Stimulated activated effector memory CD8-positive, alpha-beta T cell treated with anti-CD3 and anti-CD28 coated beads, Interleukin-12 subunit alpha, Interleukin-12 subunit beta, amount 100 ng/mL, for 72 hours (primary cell): Measurements from ENCODE around the gene CCP110.

Experiments used
- ATAC-seq: fragments of 150-1000 bp; cut with Tn5 transposase; 2 replicates; pipeline ENCODE4 v1.10.0; 2021
- DNase-seq, 2 donors: peaks; one replicate each; pipeline ENCODE4 v3.0.0; 2021 to 2022; ENCODE audit warnings: low spot score in 2 of 2
- H3K27ac Mint-ChIP-seq: one replicate; pipeline ENCODE4 v1.8.0; 2022; ENCODE audit warnings: mild to moderate bottlenecking, mixed read lengths
- H3K36me3 Mint-ChIP-seq: one replicate; pipeline ENCODE4 v1.8.0; 2022; ENCODE audit warnings: mild to moderate bottlenecking, mixed read lengths
- H3K4me1 Mint-ChIP-seq: one replicate; pipeline ENCODE4 v1.8.0; 2022; ENCODE audit warnings: mixed read lengths
- H3K4me3 Mint-ChIP-seq: one replicate; pipeline ENCODE4 v1.8.0; 2022; ENCODE audit warnings: mild to moderate bottlenecking, mixed read lengths
- H3K9me3 Mint-ChIP-seq: one replicate; pipeline ENCODE4 v1.8.0; 2022; ENCODE audit warnings: mixed read lengths

CCP110 gene

GRCh38 chr16:19555938-19556771 lies 32.4 kb downstream of the CCP110 start:
- Mint-ChIP-seq H3K36me3 (peaks cover 14% of the 10 kb centered on the region), H3K4me1 (peaks cover 18% of the 10 kb centered on the region), H3K27ac (peak overlapping the region; percentile 98), H3K4me3 (peak overlapping the region; percentile 91), H3K9me3 (no peaks in the 10 kb centered on the region)
- DNase-seq, result peak; percentile 19 to 70
- ATAC-seq, result peak; percentile 3

- ATAC-seq (no peak), DNase-seq (peak in 1 of 2 donors; percentile 61)
- Mint-ChIP-seq H3K4me1 (peaks cover 18% of the 10 kb centered on the region), H3K4me3 (no peak overlapping the region), H3K36me3 (peaks cover 11% of the 10 kb centered on the region), H3K9me3 (peaks cover 2% of the 10 kb centered on the region), H3K27ac (no peak overlapping the region)
Measured at GRCh38 chr16:19559242-19559910, 35.6 kb downstream of the CCP110 start.

- ATAC-seq, result no peak
- Mint-ChIP-seq H3K4me3 (no peak overlapping the region), H3K4me1 (peaks cover 13% of the 10 kb centered on the region), H3K9me3 (peaks cover 2% of the 10 kb centered on the region), H3K27ac (no peak overlapping the region), H3K36me3 (peaks cover 14% of the 10 kb centered on the region)
- no peak for DNase-seq
Measured at GRCh38 chr16:19560078-19560477, 36.3 kb downstream of the CCP110 start.

- peaks cover 34% of the 10 kb centered on the region for H3K36me3 Mint-ChIP-seq
- H3K4me1 Mint-ChIP-seq, result no peaks in the 10 kb centered on the region
- no peak overlapping the region for H3K4me3 Mint-ChIP-seq
- H3K9me3 Mint-ChIP-seq, result peaks cover 2% of the 10 kb centered on the region
- DNase-seq (no peak), ATAC-seq (no peak)
- peak overlapping the region; percentile 5 for H3K27ac Mint-ChIP-seq
Measured at GRCh38 chr16:19563377-19563776, 39.6 kb downstream of the CCP110 start.

GRCh38 chr16:19566362-19566761 lies 42.6 kb downstream of the CCP110 start:
- no peak overlapping the region for H3K4me3 Mint-ChIP-seq
- no peaks in the 10 kb centered on the region for H3K4me1 Mint-ChIP-seq
- DNase-seq (no peak), ATAC-seq (no peak)
- peaks cover 2% of the 10 kb centered on the region for H3K9me3 Mint-ChIP-seq
- H3K27ac Mint-ChIP-seq, result no peak overlapping the region
- H3K36me3 Mint-ChIP-seq, result peaks cover 59% of the 10 kb centered on the region

GRCh38 chr16:19567560-19567959 lies 43.8 kb downstream of the CCP110 start:
- H3K27ac Mint-ChIP-seq, result no peak overlapping the region
- no peaks in the 10 kb centered on the region for H3K4me1 Mint-ChIP-seq

GRCh38 chr16:19573997-19574396 lies 50.3 kb downstream of the CCP110 start:
- DNase-seq (no peak), ATAC-seq (no peak)
- no peak overlapping the region for H3K4me3 Mint-ChIP-seq
- no peaks in the 10 kb centered on the region for H3K4me1 Mint-ChIP-seq
- H3K27ac Mint-ChIP-seq, result no peak overlapping the region
- peaks cover 88% of the 10 kb centered on the region for H3K36me3 Mint-ChIP-seq
- no peaks in the 10 kb centered on the region for H3K9me3 Mint-ChIP-seq

More at GRCh38 chr16:19567560-19567959, 43.8 kb downstream of the CCP110 start:
- Mint-ChIP-seq H3K4me3 (no peak overlapping the region), H3K36me3 (peaks cover 71% of the 10 kb centered on the region), H3K9me3 (peaks cover 2% of the 10 kb centered on the region)
- ATAC-seq (no peak), DNase-seq (no peak)

- Mint-ChIP-seq H3K27ac (no peak overlapping the region), H3K4me3 (no peak overlapping the region), H3K36me3 (peaks cover 86% of the 10 kb centered on the region), H3K4me1 (no peaks in the 10 kb centered on the region), H3K9me3 (no peaks in the 10 kb centered on the region)
- no peak for ATAC-seq
- no peak for DNase-seq
Measured at GRCh38 chr16:19574615-19575014, 50.9 kb downstream of the CCP110 start.

GRCh38 chr16:19578378-19578971 lies 54.7 kb downstream of the CCP110 start:
- H3K9me3 Mint-ChIP-seq, result no peaks in the 10 kb centered on the region
- no peak overlapping the region for H3K4me3 Mint-ChIP-seq
- ATAC-seq (no peak), DNase-seq (no peak)
- H3K27ac Mint-ChIP-seq, result no peak overlapping the region
- H3K36me3 Mint-ChIP-seq, result peaks cover 90% of the 10 kb centered on the region
- no peaks in the 10 kb centered on the region for H3K4me1 Mint-ChIP-seq

- ATAC-seq, result no peak
- H3K36me3 Mint-ChIP-seq, result peaks cover 87% of the 10 kb centered on the region
- no peak overlapping the region for H3K4me3 Mint-ChIP-seq
- peaks cover 6% of the 10 kb centered on the region for H3K4me1 Mint-ChIP-seq
- no peaks in the 10 kb centered on the region for H3K9me3 Mint-ChIP-seq
- no peak for DNase-seq
- no peak overlapping the region for H3K27ac Mint-ChIP-seq
Measured at GRCh38 chr16:19582050-19582831, 58.5 kb downstream of the CCP110 start.

GRCh38 chr16:19583665-19584300 lies 60.0 kb downstream of the CCP110 start:
- Mint-ChIP-seq H3K9me3 (no peaks in the 10 kb centered on the region), H3K36me3 (peaks cover 79% of the 10 kb centered on the region), H3K4me1 (peaks cover 6% of the 10 kb centered on the region), H3K4me3 (no peak overlapping the region), H3K27ac (no peak overlapping the region)
- DNase-seq, result no peak
- peak; percentile 66 for ATAC-seq

- DNase-seq (no peak), ATAC-seq (no peak)
- H3K36me3 Mint-ChIP-seq, result peaks cover 63% of the 10 kb centered on the region
- H3K27ac Mint-ChIP-seq, result no peak overlapping the region
- no peaks in the 10 kb centered on the region for H3K9me3 Mint-ChIP-seq
- H3K4me1 Mint-ChIP-seq, result peaks cover 6% of the 10 kb centered on the region
- H3K4me3 Mint-ChIP-seq, result no peak overlapping the region
Measured at GRCh38 chr16:19588661-19589060, 64.9 kb downstream of the CCP110 start.

GRCh38 chr16:19589106-19589505 lies 65.4 kb downstream of the CCP110 start:
- Mint-ChIP-seq H3K36me3 (peaks cover 65% of the 10 kb centered on the region), H3K9me3 (no peaks in the 10 kb centered on the region), H3K4me3 (no peak overlapping the region), H3K4me1 (peaks cover 2% of the 10 kb centered on the region), H3K27ac (peak overlapping the region; percentile 71)
- no peak for DNase-seq
- ATAC-seq, result no peak

GRCh38 chr16:19589771-19590302 lies 66.1 kb downstream of the CCP110 start:
- no peaks in the 10 kb centered on the region for H3K9me3 Mint-ChIP-seq
- no peak overlapping the region for H3K4me3 Mint-ChIP-seq
- peaks cover 65% of the 10 kb centered on the region for H3K36me3 Mint-ChIP-seq
- no peaks in the 10 kb centered on the region for H3K4me1 Mint-ChIP-seq
- DNase-seq (no peak), ATAC-seq (no peak)
- H3K27ac Mint-ChIP-seq, result no peak overlapping the region
